Medulla oblongata (tissue), 1 donor: ENCODE measurements around the gene RTL10.

Experiments
- DNase-seq: peaks from one replicate; pipeline ENCODE4 v3.0.0-alpha.2; 2015; ENCODE audit errors: extremely low spot score

Gene RTL10

GRCh38 chr22:19808873-19809478, 45.7 kb downstream of the RTL10 start:
- peak; percentile 24 for DNase-seq

DNA sequence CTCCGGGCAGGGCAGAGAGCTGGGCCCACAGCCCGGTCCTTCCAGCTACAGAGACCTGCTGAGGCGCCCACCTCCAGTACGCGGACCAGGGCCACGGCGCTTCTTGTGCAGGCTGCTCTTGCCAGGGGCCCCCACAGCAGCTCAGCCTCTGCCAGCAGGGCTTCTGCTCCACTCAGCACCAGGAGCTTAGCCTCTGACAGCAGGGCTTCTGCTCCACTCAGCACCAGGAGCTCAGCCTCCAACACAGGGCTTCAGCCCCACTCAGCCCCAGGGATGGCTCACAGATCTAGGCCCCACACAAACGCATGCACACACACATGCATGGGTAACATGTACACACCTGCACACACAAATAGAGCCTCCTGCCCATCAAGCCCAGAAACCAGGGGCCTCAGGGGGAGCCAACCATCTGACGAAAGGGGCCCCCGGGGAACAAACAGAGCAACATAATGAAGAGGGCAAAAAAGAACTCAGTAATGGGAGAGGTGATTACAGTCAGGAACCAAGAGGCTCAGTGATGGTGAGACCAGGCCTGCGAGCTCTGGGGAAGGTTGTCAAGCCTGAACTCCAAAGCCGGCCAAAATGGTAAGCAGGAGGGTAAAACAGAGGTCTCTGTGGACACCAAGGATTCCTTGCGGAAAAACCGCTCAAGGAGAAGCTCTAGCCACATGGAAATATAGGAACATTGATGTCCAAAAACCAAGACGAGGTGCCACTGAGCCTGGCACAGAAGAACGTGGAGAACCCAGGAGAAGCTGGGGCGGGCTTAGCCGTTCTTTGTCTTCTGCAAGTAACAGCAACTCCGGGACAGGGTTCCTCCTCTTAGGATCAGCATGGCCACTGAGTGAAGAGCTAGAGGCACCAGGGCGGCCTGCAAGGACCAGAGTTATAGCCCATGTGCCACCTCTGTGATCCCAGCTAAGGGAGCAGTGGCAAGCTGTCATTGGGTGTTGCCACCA, 46.5 kb downstream of the RTL10 start:
- DNase-seq: no peak

DNA sequence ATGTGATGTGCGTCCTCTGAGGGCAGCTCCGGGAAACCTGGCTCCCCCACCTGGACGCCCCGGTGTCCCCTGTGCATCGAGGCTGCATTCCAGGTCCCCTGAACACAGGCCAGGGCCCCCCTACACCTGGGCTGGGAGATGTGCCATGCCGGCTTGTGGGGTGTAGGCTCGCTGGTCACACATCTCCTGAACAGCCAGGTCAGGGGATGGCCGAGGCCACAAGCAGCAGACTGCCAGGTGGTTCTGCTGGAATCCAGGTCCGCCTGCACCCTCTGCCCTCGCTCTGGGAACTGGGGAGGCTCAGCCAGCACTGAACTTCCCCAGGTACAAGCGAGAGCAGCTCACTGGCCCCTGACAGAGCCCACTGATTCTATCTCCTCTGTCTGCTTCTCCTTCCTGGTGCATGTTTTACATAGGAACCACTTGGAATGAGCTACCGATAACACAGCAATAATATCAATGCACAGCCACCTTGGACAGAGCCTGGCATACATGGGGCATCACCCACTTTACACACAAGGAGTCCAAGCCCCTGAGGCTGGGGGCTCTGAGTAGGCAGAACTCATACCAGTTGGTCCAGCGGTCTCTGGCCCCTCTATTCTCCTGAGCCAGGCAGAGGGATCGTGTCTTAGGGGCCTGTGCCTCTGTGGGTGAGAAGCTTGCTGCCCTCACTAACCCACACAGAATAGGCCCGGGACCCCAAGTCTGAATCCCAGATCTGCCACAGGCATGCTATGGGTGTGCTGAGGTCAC, 47.3 kb downstream of the RTL10 start:
- DNase-seq: no peak

DNA sequence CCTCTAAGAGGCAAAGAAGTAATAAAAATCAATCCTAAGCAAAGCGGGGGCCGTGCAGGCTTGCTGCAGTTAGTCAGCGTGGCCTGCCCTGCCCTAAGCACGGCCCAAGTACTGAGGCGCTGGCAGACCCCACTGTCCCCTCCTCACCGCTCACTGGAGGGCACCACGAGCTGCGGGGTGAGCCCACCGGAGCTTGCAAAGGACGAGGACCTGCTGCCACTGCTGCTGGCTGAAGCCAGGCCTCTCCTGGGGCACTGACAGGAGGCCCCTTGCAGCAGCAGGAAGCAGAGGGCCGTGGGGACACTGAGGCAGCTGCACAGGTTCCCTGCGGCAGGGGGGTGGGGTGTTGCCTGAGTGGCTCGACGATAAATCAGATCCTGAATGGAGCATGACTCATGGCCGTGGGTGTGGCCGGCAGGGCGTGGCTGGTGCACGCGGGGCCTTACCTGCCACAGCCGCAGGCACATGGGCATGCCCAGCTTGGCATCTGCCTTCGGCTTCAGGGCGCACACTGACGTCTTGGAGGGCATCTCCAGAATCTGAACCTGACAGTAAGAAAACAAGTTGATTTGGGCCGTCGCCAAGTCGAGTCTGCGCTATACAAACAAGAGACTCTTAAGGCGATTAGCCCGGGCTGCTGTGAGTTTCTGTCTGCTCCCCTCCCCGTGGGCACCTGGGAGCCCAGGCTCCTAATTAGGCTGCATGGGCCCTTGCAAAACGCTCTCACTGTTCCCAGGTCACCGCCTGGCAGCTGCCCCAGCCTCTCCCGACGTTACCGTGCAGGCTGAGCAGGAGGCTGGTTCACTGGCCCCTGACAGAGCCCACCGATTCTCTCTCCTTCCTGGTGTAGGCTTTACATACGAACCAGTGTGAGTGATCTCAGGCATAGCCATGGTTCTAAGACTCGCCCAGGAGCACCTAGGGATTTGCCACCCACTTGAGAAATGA, 48.2 kb downstream of the RTL10 start:
- DNase-seq: no peak

DNA sequence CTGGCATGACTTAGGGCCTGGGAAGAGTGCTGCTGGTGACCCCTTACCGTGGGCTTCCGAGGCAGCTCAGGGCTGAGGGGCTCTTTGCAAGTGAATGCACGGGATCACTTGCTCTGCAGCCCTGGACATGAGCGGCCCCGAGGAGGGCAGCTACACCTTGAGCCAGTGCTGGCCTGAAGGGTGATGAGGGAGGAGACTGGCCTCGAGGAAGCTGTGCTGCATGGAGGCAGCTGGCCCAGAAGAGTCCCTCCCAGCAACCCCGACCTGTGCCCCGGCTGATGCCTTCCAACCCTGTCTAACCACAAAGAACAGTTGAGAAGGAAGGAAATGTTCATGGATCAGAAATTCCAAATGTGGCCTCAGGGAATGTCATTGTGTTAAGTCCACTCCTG, 48.9 kb downstream of the RTL10 start:
- no peak for DNase-seq
